DLD1 (cell line): Measurements from ENCODE around the gene VPS29.
"Not testable (repeated sequence)": the region's sequence is repeated elsewhere in the genome, so short reads cannot be mapped to it uniquely, and the experiment has no call there.

Experiments
- in situ Hi-C: cut with HindIII; loops from 2 replicates; pipeline ENCODE4 v1.10.0; 2017; ENCODE audit warnings: low sequenced_read_pairs

VPS29 gene

DNA sequence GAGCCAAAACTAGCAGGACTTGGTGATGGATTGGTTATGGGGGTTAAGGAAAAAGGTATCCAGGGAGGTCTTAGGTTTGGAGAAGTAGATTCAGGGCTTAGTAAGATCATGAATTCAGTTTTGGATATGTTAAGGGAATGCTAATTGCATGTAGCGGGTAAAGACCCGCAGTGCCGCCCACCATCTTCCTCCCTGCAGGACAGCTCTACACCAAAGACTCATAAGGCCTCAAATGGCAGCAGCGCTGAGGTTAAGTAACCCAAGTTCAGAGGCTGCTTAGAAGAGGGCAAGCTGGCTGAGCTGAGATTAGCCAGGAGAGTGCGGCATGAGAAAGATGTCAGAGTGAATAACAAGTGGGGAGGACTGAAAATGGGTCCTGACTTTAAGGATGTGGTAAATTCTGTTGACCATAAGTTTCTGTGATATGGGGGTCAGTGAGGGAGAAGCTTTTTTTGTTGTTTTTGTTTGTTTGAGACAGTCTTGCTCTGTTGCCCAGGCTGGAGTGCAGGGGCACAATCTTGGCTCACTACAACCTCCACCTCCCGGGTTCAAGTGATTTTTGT is 26.4 kb upstream of the VPS29 start:
- in situ Hi-C loops, result loop anchor here (5.0 kb wide), 1 partner anchor 44 kb away; no protein-coding TSS in a partner anchor

DNA sequence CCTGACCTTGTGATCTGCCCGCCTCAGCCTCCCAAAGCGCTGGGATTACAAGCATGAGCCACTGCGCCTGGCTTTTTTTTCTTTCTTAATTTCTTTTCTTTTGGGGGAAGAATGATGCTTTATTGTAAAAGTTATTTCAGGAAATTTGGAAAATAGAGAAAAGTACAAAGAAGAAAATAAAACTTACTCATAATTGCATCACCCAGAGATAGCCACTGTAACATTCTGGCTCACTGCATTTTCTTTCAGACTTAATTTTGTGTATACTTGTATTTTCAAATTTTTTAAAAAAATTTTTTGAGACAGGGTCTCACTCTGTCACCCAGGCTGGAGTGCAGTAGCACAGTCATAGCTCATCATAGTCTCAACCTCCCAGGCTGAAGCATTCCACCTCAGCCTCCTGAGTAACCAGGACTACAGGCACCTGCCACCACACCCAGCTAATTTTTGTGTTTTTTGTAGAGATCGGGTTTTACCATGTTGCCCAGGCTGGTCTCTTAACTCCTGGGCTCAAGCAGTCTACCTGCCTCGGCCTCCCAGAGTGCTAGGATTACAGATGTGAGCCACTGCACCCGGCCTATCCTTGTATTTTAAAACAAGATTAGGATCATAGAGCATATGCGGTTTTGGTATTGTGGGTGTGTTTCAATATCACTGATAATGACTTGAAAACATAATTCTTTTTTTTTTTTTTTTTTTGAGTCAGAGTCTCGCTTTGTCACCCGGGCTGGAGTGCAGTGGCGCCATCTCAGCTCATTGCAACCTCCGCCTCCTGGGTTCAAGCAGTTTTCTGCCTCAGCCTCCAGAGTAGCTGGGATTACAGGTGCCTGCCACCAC is 19.2 kb upstream of the VPS29 start:
- in situ Hi-C loops, result not testable (repeated sequence)

- in situ Hi-C loops, result not testable (repeated sequence)
These were observed 16.1 kb upstream of the VPS29 start for GRCh38 chr12:110518014-110518413.

- in situ Hi-C loops, result no loop called here
These were observed 15.1 kb upstream of the VPS29 start for GRCh38 chr12:110516995-110517394.

DNA sequence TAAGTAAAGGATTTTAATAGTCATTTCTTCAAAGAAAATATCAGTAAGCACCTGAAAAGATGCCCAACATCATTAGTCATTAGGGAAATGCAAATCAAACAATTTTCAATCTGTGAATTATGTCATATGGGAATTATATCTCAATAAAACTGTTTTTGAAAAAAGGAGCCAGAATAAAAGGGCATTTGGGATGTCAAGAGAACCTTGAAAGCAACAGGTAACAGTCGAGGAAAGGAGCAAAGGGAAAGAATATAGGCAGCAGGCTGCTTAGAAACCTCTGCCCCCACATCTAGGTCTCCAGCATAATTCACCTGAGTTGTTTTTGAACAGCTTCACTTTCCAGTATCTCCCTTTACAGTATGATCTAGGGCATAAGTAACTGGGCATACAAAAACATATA is 12.5 kb upstream of the VPS29 start:
- in situ Hi-C loops, result no loop called here

DNA sequence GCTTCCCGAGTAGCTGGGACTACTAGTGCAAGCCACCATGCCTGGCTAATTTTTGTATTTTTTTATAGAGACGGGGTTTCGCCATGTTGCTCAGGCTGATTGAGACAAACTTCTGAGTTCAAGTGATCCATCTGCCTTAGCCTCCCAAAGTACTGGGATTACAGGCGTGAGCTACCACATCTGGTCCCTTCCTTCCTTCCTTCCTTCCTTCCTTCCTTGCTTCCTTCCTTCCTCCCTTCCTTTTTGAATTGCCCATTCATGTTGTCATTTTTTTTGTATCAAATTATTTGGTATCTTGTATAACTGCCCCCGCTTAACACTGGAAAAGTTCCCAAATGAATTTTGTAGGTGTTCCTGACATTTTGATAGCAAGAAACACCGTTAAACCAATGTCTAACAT is 11.9 kb upstream of the VPS29 start:
- in situ Hi-C loops, result no loop called here

DNA sequence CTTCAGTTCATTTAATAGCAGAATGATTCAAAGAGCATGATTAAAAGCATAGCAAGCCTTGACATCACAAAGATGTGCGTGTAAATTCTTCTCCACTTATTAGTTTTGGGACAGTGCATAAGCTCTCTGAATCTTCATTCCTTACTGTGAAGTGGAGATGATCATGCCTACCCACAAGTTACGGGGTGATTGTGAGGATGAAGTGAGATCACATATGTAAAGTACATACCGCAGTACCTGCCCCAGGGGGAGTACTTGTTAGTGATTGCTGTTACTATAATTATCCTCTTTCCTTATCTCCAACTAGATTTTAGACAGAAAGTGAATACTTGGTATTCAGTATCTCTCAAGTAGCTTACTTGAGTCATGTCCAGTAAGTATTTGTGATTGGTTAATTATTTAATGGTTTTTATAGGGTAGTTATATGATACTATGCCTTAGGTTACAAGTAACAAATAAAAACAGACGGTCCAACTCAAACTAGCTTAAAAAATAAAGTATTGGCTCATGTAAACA is 6.2 kb upstream of the VPS29 start:
- in situ Hi-C loops, result no loop called here

DNA sequence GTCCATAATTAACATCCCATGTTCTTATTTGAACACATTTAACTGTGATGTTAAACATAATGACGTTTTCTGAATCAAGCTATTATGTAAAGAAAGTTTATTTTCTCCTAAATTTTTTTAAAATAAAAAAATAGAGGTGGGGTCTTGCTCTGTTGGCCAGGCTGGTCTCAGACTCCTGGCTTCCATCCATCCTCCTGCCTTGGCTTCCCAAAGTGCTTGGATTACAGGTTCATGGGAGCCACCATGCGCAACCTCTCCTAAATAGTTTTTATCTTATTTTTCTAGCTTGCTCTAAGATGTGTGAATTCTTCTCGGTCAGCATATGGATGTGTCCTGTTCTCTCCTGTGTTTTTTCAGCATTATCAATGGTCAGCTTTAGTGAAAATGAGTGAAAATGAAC is 3.4 kb upstream of the VPS29 start:
- in situ Hi-C loops, result no loop called here

DNA sequence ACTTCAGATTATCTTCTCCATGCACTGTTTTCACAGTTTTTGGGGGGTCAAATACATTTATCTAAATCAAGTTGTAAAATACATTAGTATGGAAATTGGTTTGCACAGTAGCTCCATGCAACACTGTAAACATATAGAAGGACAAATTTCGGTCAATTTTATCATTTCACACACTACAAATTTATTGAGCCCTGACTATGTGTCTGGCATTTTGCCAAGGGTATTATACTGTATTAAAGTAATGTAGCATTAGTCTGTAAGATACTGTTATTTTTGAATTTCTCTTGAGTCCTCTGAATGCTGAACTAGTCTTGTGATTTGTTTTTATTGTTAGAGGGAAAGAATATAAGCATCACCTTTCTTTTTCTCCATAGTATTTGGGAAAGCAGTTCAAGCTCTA is 1.5 kb upstream of the VPS29 start:
- in situ Hi-C loops, result loop anchor here (5.0 kb wide), 1 partner anchor 36 kb away; the partner anchor contains the start of genes FAM216A and GPN3

GRCh38 chr12:110501399-110501751 is 536 bp downstream of the VPS29 start:
- in situ Hi-C loops, result loop anchor here (5.0 kb wide), 1 partner anchor 34 kb away; the partner anchor contains the start of genes FAM216A and GPN3

DNA sequence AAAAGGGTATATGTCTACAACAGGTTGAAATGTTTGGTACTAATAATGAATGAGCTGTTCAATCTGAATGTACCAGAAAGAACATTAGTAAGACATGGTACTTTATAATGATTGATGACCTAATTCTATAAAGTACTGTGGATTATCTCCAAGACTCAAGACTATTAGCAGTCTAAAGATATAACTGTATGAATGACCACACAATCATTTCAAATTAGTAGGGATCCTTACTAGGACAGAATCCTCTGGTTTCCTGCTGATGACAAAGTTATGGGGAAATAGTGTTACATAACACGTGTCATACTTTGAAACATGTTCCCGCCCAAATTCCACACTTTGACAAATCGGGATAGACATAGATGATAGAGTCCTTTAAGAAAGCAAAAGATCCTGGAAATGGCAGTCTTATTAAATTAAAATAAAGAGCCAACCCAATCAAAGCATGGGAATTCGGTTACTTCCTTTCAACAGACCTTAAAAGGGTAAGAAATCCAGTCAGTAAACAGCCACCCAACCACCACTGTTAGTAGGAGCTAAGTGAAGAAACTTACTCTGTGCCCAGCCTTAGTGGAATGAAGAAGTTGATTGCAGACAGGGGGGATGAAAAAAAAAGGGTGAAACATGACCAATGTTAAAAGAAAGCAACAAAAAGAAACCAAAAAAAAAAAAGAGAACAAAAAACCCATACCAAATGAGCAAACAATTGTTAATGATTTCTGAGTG is 2.8 kb downstream of the VPS29 start:
- in situ Hi-C loops, result no loop called here

DNA sequence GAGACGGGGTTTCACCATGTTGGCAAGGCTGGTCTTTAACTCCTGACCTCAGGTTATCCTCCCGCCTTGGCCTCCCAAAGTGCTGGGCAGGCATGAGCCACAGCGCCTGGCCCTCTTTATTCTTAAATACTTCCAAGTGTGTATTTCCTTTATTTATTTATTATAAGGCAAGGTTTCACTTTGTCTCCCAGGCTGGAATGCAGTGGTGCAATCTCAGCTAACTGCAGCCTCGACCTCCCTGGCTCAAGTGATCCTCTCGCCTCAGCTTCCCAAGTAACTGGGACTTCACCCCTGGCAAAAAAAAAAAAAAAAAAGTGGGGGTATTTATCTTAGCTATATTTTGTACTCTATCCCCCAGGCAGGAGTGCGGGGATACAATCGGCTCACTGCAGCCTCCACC is 26.5 kb downstream of the VPS29 start:
- in situ Hi-C loops, result no loop called here

GRCh38 chr12:110468214-110469048 is 33.5 kb downstream of the VPS29 start, which contains the start of the genes FAM216A and GPN3:
FAM216A (plus strand) TSS chr12:110468845; CDS start chr12:110468876, 31 bp downstream.
GPN3 (minus strand) TSS chr12:110468257; CDS start chr12:110468203, 54 bp downstream.
- in situ Hi-C loops, result loop anchor here (5.0 kb wide), 1 partner anchor 34 kb away; the partner anchor contains the start of genes RAD9B and VPS29

GRCh38 chr12:110467847-110468213 is 34.1 kb downstream of the VPS29 start:
- in situ Hi-C loops, result loop anchor here (5.0 kb wide), 1 partner anchor 34 kb away; the partner anchor contains the start of genes RAD9B and VPS29

DNA sequence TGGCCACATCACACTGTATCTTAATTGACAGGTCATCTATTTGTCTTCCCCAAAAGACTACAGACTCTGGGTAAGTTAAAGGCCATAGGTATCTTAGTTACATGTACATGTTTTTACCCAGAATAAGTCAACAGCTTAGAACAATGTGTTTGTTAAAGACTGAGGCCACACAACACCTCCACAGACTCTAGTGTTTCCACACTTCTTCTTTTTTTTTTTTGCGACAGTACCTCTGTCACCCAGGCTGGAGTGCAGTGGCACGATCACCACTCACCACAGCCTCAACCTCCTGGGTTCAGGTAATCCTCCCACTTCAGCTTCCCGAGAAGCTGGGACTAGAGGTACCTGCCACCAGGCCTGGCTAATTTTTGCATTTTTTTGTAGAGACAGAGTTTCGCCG is 35.1 kb downstream of the VPS29 start:
- in situ Hi-C loops, result loop anchor here (5.0 kb wide), 1 partner anchor 36 kb away; the partner anchor contains the start of genes RAD9B and VPS29

- in situ Hi-C loops, result loop anchor here (5.0 kb wide), 1 partner anchor 37 kb away; the partner anchor contains the start of genes RAD9B and VPS29
These were observed 36.1 kb downstream of the VPS29 start for GRCh38 chr12:110465765-110466164.

DNA sequence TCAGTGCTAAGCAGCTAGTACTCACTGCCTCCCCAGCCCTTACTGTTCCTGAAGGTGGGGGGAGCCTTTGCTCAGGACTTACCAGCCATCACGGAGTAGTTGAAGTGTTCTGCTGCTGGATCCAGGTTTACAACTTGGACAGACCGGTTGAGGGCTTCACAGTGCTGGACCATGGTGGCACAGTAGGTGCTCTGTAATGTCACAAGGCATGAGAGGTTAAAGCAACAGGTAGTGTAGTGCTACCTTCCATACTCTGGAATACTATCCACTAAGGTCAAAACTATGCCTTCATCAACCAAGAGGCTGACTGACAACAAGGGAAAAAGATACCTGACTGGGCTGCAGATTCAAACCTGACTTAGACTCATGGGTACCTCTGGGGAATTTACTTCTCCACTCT is 36.9 kb downstream of the VPS29 start:
- in situ Hi-C loops, result loop anchor here (5.0 kb wide), 1 partner anchor 37 kb away; the partner anchor contains the start of genes RAD9B and VPS29

DNA sequence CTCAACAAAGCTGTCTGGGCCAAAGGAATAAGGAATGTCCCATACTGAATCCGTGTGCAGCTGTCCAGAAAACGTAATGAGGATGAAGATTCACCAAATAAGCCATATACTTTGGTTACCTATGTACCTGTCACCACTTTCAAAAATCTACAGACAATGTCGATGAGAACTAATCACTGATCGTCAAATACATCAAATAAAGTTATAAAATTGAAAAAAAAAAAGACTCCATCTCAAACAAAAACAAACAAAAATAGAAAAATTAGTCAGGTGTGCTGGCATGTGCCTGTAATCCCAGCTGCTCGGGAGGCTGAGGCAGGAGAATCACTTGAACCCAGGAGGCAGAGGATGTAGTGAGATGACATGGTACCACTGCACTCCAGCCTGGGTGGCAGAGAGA is 40.7 kb downstream of the VPS29 start:
- in situ Hi-C loops, result not testable (repeated sequence)

GRCh38 chr12:110458756-110459155 is 43.2 kb downstream of the VPS29 start:
- in situ Hi-C loops, result no loop called here
